ENCODE data around the gene SOX9. TPM values are rescaled to one million over a fixed set of nuclear protein-coding genes. Genes with fewer than 3 reads are reported as not detected.

The SOX9 gene
- total and polyA plus RNA-seq, 9 donors, result 0.10 to 21.6 (median 1.6) TPM; not detected in 1

DNA sequence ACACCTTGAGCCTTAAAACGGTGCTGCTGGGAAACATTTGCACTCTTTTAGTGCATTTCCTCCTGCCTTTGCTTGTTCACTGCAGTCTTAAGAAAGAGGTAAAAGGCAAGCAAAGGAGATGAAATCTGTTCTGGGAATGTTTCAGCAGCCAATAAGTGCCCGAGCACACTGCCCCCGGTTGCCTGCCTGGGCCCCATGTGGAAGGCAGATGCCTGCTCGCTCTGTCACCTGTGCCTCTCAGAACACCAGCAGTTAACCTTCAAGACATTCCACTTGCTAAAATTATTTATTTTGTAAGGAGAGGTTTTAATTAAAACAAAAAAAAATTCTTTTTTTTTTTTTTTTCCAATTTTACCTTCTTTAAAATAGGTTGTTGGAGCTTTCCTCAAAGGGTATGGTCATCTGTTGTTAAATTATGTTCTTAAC is 4.4 kb downstream of the SOX9 start:
- H3K27me3 ChIP-seq, result no peaks in the 10 kb centered on the region
- H3K9me3 ChIP-seq, result no peaks in the 10 kb centered on the region
- peaks cover 3% of the 10 kb centered on the region for H3K4me1 ChIP-seq (ENCODE audit: insufficient read depth)
- intact Hi-C loops (cut with DNase I), result loop anchor here in 1 of 4 donors (5.0 kb wide), 1 partner anchor 358 kb away; no protein-coding TSS in a partner anchor
- WGBS, 3 donors, result 49 to 70% (median 53%) methylated on average over 4 of the region's 4 CpGs
- H3K36me3 ChIP-seq, result no peaks in the 10 kb centered on the region
- no peak for TF ChIP-seq EP300 (IDR thresholded peaks at IDR 0.05)
- TF ChIP-seq CTCF (IDR thresholded peaks at IDR 0.05), result no peak
- TF ChIP-seq POLR2A (IDR thresholded peaks at IDR 0.05), result no peak
- no peak overlapping the region for H3K27ac ChIP-seq
- DNase-seq, result no peak
- H3K4me3 ChIP-seq, result no peak overlapping the region

GRCh38 chr17:72125742-72126141 is 4.9 kb downstream of the SOX9 start:
- Histone ChIP-seq H3K27ac (no peak overlapping the region), H3K9me3 (no peaks in the 10 kb centered on the region), H3K4me1 (ENCODE audit: insufficient read depth) (peaks cover 3% of the 10 kb centered on the region), H3K36me3 (no peaks in the 10 kb centered on the region), H3K4me3 (no peak overlapping the region), H3K27me3 (no peaks in the 10 kb centered on the region)
- intact Hi-C loops (cut with DNase I), result loop anchor here in 1 of 4 donors (5.0 kb wide), 1 partner anchor 358 kb away; no protein-coding TSS in a partner anchor
- TF ChIP-seq POLR2A (IDR thresholded peaks at IDR 0.05) (no peak), CTCF (IDR thresholded peaks at IDR 0.05) (no peak), EP300 (IDR thresholded peaks at IDR 0.05) (no peak)
- DNase-seq, result no peak

DNA sequence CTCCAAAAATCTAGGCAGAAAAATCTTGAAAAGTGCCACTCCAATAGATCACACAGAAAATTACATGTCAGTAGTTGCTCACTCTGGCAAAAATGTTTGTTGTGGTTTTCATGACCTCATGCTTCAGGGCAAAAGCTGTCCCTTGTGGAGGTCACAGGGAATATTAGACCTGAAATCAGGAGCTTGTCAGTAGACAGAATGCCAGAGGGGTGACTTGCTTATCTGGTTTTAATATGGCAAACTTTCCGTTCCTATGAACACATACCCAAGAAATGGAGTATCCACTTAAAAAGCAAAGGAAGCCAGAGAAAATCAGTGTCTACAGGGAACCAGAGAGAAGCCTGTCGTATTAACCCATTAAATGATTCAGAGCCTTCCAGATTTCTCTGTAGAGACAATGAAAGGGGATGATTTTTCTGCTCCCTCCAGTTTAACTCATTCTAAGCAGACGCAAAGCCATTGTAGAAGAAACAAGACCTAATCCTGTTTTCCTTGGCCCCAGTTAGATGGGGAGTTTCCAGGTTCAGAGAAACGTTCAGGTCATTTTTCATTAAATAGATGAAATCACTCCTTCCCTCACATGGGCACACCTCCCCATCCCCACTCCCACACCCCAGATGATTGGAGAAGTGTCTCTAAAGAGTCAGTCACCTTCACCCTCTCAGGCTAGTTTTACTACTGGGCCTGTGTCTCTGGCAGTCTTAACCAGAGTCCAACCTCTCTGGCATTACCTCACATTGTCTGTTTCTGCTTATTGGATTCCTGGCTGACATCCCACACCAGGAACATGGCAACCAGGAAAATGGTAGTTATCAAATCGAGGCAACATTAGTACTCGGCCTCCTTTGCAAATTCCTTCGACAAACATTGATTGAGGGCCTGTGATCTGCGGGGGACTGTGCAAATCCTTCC is 6.0 kb downstream of the SOX9 start:
- H3K27ac ChIP-seq, result no peak overlapping the region
- no peaks in the 10 kb centered on the region for H3K9me3 ChIP-seq
- 63 to 66% (median 65%) methylated on average over 8 of the region's 8 CpGs for WGBS, 3 donors
- H3K4me1 ChIP-seq (ENCODE audit: insufficient read depth), result no peaks in the 10 kb centered on the region
- DNase-seq, result no peak
- no peak overlapping the region for H3K4me3 ChIP-seq
- TF ChIP-seq POLR2A (IDR thresholded peaks at IDR 0.05) (no peak), CTCF (IDR thresholded peaks at IDR 0.05) (no peak), EP300 (IDR thresholded peaks at IDR 0.05) (no peak)
- no peaks in the 10 kb centered on the region for H3K36me3 ChIP-seq
- intact Hi-C loops (cut with DNase I), result loop anchor here in 1 of 4 donors (5.0 kb wide), 1 partner anchor 360 kb away; no protein-coding TSS in a partner anchor
- no peaks in the 10 kb centered on the region for H3K27me3 ChIP-seq

- no peaks in the 10 kb centered on the region for H3K27me3 ChIP-seq
- no peak overlapping the region for H3K27ac ChIP-seq
- DNase-seq, result no peak
- intact Hi-C loops (cut with DNase I), result loop anchor here in 1 of 4 donors (5.0 kb wide), 1 partner anchor 361 kb away; no protein-coding TSS in a partner anchor
- no peaks in the 10 kb centered on the region for H3K4me1 ChIP-seq (ENCODE audit: insufficient read depth)
- no peak for TF ChIP-seq POLR2A (IDR thresholded peaks at IDR 0.05)
- TF ChIP-seq CTCF (IDR thresholded peaks at IDR 0.05), result no peak
- no peak for TF ChIP-seq EP300 (IDR thresholded peaks at IDR 0.05)
- no peaks in the 10 kb centered on the region for H3K36me3 ChIP-seq
- no peaks in the 10 kb centered on the region for H3K9me3 ChIP-seq
- 76 to 82% (median 76%) methylated on average over 3 of the region's 3 CpGs for WGBS, 3 donors
- H3K4me3 ChIP-seq, result no peak overlapping the region
These were observed 7.2 kb downstream of the SOX9 start for GRCh38 chr17:72128039-72128438.
